GM12874 (cell line): ENCODE results near the gene WDR64.

Experiments used
- TF ChIP-seq, protein P1 (sequence below): IDR thresholded peaks from 2 replicates; pipeline ENCODE4 v1.5.1; 2011; ENCODE audit warnings: low read depth, mild to moderate bottlenecking, control low read depth, low read length, moderate library complexity; ENCODE audit not compliant: insufficient read depth

The WDR64 gene

DNA sequence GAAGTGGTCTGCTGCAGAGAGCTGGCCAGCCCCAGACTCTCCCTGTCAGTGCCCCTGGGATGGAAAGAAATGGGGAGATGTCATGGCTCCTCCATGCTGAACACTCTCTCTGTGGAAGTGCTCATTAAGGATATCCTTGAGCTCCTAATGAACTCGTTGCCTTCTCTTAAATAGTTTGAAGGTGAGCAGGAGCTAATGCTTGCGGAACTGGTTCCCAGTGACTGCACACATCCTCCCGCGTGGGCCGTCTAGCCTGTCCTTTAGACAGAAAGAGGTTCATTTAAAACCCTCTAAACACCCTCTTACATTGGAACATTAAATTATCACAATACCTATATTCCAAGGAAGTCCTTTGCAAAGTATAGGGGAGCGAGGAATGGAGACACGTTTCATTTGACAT is 5.9 kb upstream of the WDR64 start:
- TF ChIP-seq, protein P1, sequence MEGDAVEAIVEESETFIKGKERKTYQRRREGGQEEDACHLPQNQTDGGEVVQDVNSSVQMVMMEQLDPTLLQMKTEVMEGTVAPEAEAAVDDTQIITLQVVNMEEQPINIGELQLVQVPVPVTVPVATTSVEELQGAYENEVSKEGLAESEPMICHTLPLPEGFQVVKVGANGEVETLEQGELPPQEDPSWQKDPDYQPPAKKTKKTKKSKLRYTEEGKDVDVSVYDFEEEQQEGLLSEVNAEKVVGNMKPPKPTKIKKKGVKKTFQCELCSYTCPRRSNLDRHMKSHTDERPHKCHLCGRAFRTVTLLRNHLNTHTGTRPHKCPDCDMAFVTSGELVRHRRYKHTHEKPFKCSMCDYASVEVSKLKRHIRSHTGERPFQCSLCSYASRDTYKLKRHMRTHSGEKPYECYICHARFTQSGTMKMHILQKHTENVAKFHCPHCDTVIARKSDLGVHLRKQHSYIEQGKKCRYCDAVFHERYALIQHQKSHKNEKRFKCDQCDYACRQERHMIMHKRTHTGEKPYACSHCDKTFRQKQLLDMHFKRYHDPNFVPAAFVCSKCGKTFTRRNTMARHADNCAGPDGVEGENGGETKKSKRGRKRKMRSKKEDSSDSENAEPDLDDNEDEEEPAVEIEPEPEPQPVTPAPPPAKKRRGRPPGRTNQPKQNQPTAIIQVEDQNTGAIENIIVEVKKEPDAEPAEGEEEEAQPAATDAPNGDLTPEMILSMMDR: no peak

GRCh38 chr1:241647658-241648057 is 4.4 kb upstream of the WDR64 start:
- TF ChIP-seq, protein P1: no peak

GRCh38 chr1:241648159-241648558 is 3.9 kb upstream of the WDR64 start:
- TF ChIP-seq, protein P1: no peak

DNA sequence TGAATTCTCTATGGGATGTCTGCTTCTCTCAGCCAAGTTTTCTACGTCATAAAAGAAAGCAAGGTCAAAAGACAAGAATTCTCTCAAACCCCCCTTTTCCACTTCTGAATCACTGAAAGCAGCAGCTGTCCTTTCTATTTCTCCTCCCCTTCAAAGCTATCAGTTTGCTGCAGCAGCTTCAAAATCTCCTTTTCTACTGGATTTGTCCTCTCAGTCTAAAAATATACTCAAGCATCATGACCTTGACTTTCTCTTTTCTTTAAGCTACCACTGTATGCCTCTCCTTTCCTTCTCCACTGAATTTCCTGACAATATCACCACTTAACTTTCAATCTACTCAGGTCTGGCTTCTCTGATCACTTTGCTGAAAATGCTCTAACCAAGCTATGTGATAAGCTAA is 1.9 kb downstream of the WDR64 start:
- TF ChIP-seq, protein P1: no peak

DNA sequence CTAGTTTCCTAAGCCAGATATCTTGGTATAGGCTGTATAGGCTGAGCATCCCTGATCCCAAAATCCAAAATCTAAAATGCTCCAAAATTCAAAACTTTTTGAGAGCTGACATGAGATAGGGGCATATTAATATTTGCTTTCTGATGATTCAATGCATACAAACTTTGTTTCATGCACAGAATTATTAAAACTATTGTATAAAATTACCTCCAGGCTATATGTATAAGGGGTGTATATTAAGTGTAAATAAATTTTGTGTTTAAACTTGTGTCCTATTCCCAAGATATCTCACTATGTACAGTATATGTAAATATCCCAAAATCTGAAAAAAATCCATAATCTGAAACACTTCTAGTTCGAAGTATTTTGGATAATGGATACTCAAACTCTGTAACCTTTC is 2.6 kb downstream of the WDR64 start:
- TF ChIP-seq, protein P1: no peak

DNA sequence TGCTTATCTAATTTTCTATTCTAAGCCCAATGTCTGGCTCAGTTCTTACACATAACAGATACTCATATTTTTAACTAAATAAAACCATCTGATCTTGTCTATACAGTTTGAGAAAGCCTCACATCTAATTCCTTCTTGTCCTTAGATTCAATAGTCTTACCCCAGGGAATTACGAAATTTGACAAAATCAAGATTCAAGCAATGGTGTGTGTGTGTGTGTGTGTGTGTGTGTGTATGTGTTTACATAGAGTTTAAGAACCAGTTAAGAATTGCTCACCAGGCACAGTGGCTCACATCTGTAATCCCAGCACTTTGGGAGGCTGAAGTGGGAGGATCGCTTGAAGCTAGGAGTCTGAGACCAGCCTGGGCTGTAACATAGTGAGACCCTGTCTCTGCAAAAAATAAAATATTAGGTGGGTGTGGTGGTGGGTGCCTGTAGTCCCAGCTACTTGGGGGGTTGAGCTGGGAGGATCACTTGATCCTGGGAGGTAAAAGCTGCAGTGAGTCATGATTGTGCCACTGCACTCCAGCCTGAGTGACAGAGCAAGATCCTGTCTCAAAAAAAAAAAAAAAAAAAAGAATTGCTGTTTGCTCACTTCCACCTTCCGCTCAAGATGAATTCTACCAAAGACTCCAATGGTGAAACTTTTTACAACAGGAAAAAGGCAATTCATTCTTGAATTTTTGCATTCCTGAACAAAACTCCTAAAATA is 6.2 kb downstream of the WDR64 start:
- TF ChIP-seq, protein P1: no peak

DNA sequence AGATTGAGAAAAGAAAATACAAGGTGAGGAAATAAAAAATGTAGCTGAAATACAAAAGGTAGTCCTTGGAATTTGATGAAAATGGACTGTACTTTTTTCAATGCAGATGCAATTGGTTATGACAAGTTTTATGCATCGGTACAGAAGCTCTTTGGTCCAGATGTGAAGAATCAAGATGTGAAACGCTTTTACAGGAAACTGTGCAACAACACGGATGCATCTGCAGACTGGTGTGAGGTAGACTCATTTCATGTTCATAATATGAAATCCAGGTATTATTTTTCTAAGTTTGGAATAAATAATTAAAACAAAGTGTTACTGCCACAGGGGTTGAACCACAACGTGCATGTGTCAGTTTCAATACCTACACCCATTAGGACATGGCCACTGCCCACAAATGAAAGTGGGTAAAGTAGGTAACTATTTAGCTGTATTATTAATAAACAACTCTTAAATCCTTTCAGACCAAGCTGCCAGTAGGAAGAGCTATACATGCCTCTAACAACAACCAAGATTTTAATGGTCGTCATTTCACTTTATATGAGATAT is 8.4 kb downstream of the WDR64 start:
- TF ChIP-seq, protein P1: no peak

DNA sequence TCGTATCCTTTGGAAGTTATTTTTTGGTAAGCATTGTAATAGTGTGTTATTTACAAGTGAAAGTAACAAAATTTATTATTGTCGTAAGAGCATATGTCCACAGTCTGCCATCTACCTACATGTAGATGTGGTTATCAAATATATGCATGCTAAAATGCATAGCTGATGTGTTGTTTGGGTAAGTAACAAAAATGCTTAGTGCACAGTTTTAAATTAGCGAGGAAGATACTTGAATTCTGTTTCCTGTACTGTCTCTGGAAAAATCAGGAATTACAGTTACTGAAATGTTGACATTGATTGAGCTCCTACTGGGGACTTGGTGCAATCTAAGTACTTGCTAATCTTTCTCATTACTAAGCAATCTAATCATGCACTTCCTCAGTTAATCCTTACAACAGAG is 14.3 kb downstream of the WDR64 start:
- TF ChIP-seq, protein P1: no peak
